Erythroblast (primary cell): Measurements from ENCODE around the gene SPTBN1.

Experiments
- GATA1 ChIP-seq: IDR thresholded peaks from 2 replicates; pipeline ENCODE4 v1.6.1; 2011; ENCODE audit warnings: low read depth, mild to moderate bottlenecking, control low read depth, low read length, moderate library complexity
- POLR2A ChIP-seq: IDR thresholded peaks from 2 replicates; pipeline ENCODE4 v1.6.1; 2011; ENCODE audit warnings: mild to moderate bottlenecking, low read length

DNA sequence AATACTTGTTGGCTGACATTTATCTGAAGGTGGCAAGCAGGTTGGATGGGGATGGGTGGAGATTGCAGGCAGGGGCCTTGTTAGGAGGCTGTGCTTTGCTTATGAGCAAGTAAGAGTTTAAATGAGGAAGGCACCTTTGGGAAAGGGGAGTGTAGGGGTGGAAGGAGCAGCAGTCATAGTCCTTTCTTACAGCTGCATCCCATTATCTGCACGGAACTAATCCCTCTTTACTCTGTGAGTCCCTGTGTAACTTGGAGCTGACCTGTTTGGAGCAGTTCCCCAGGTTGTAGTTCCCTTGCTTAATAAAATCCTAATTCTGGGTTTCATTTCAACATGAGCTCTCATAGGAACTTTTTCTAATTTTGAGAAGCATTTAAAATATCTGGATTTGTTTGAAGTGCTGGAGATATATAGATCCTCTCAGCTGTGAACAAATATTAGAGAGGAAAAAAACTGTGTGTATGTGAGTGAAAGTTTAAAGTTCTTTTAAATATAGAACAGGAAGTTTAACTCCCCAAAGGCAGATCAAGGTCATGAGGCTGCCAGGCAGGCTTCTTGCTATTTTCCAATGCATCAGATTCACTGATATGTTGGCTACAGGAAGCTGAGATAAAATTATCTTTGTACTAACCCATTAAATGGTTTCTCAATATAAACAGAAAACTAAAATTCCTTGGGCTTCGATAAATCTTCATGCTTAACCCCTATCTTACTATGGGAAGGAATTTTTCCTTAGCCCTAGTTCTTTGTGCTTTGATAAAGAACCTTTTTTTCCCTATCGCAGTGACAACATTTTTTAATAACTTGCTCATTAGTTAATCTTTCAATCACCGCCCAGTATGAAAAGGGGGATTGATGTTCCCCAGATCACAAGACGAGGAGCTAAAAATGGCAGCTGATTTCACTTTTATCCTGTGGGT is 162.8 kb downstream of the SPTBN1 start:
- TF ChIP-seq POLR2A (no peak), GATA1 (no peak)
